Muscle of leg (tissue), 11 donors: ENCODE results near the gene PHB1. TPM values are rescaled to one million over a fixed set of nuclear protein-coding genes. Genes with fewer than 3 reads are reported as not detected.

Experiments used
- DNase-seq: peaks from one replicate; pipeline ENCODE4 v3.0.0; 2013
- H3K27ac ChIP-seq: one replicate; pipeline ENCODE4 v1.5.1; 2013; ENCODE audit warnings: mild to moderate bottlenecking, low read length, control low read depth
- H3K27me3 ChIP-seq: one replicate; pipeline ENCODE4 v1.6.1; 2013; ENCODE audit warnings: low read length; ENCODE audit not compliant: control insufficient read depth, insufficient read depth
- H3K36me3 ChIP-seq: one replicate; pipeline ENCODE4 v1.6.1; 2013; ENCODE audit warnings: low read length; ENCODE audit not compliant: control insufficient read depth, insufficient read depth
- H3K4me1 ChIP-seq: one replicate; pipeline ENCODE4 v1.6.1; 2013; ENCODE audit warnings: low read length; ENCODE audit not compliant: control insufficient read depth, insufficient read depth
- H3K4me3 ChIP-seq: one replicate; pipeline ENCODE4 v1.5.1; 2013; ENCODE audit warnings: low read length, control low read depth
- H3K9me3 ChIP-seq: replicated peaks from 2 replicates; pipeline ENCODE4 v1.6.1; 2013; ENCODE audit warnings: low read depth, low read length; ENCODE audit not compliant: control insufficient read depth
- WGBS: methylation state at CpG from one replicate; pipeline ENCODE4 v1.1.5; 2013; ENCODE audit warnings: missing lambda C conversion rate; ENCODE audit not compliant: insufficient coverage; 5-methylcytosine and 5-hydroxymethylcytosine counted together
- polyA plus RNA-seq, 8 donors: library from polyadenylated mRNA; unstranded; fragments of 120-200 nt; gene quantifications; one replicate each; pipeline versions ENCODE4 v1.2.1 to v1.2.3, GENCODE V29; 2013; ENCODE audit warnings: inconsistent platforms in 1 of 8, low replicate concordance in 1 of 8; ENCODE audit not compliant: insufficient read length in 8 of 8, insufficient read depth in 1 of 8
- total RNA-seq: library from RNA; stranded (reverse); fragments of 120-200 nt; gene quantifications from one replicate; pipeline ENCODE4 v1.2.4, GENCODE V29; 2013

Gene PHB1
- total and polyA plus RNA-seq, 9 donors = 111 to 178 (median 150) TPM

- Histone ChIP-seq H3K4me1 (peaks cover 37% of the 10 kb centered on the region), H3K4me3 (no peak overlapping the region), H3K36me3 (no peaks in the 10 kb centered on the region), H3K27ac (no peak overlapping the region), H3K27me3 (peaks cover 7% of the 10 kb centered on the region), H3K9me3 (no peaks in the 10 kb centered on the region)
- 44% methylated on average over 8 of the region's 9 CpGs for WGBS
- no peak for DNase-seq
Observed at GRCh38 chr17:49442041-49442440, 27.4 kb upstream of the PHB1 start.

GRCh38 chr17:49441578-49441977 lies 26.9 kb upstream of the PHB1 start:
- Histone ChIP-seq H3K9me3 (no peaks in the 10 kb centered on the region), H3K4me3 (no peak overlapping the region), H3K4me1 (peaks cover 37% of the 10 kb centered on the region), H3K27ac (no peak overlapping the region), H3K27me3 (peaks cover 7% of the 10 kb centered on the region), H3K36me3 (no peaks in the 10 kb centered on the region)
- DNase-seq = no peak
- 67% methylated on average over 1 of the region's 4 CpGs for WGBS

GRCh38 chr17:49440581-49440980 lies 25.9 kb upstream of the PHB1 start:
- Histone ChIP-seq H3K4me3 (no peak overlapping the region), H3K27ac (no peak overlapping the region), H3K9me3 (no peaks in the 10 kb centered on the region), H3K36me3 (no peaks in the 10 kb centered on the region), H3K27me3 (peaks cover 4% of the 10 kb centered on the region), H3K4me1 (peaks cover 41% of the 10 kb centered on the region)
- no CpG with 5 or more reads among the region's 1 CpG for WGBS
- no peak for DNase-seq

- Histone ChIP-seq H3K4me1 (peaks cover 47% of the 10 kb centered on the region), H3K27me3 (peaks cover 3% of the 10 kb centered on the region), H3K36me3 (no peaks in the 10 kb centered on the region), H3K9me3 (no peaks in the 10 kb centered on the region), H3K27ac (no peak overlapping the region), H3K4me3 (no peak overlapping the region)
- 42% methylated on average over 6 of the region's 9 CpGs for WGBS
- DNase-seq = no peak
Observed at GRCh38 chr17:49439673-49440571, 25.2 kb upstream of the PHB1 start.

- Histone ChIP-seq H3K4me1 (peaks cover 50% of the 10 kb centered on the region), H3K27me3 (peaks cover 5% of the 10 kb centered on the region), H3K4me3 (no peak overlapping the region), H3K9me3 (no peaks in the 10 kb centered on the region), H3K27ac (no peak overlapping the region), H3K36me3 (no peaks in the 10 kb centered on the region)
- WGBS = 81% methylated on average over 3 of the region's 3 CpGs
- DNase-seq = no peak
Observed at GRCh38 chr17:49439305-49439672, 24.6 kb upstream of the PHB1 start.

GRCh38 chr17:49438436-49439278 lies 24.0 kb upstream of the PHB1 start:
- Histone ChIP-seq H3K9me3 (no peaks in the 10 kb centered on the region), H3K36me3 (no peaks in the 10 kb centered on the region), H3K27me3 (peaks cover 5% of the 10 kb centered on the region), H3K4me3 (no peak overlapping the region), H3K27ac (no peak overlapping the region), H3K4me1 (peaks cover 50% of the 10 kb centered on the region)
- DNase-seq = peak; percentile 60
- WGBS = 6% methylated on average over 22 of the region's 30 CpGs

GRCh38 chr17:49437696-49438435 lies 23.2 kb upstream of the PHB1 start:
- Histone ChIP-seq H3K4me1 (peaks cover 50% of the 10 kb centered on the region), H3K36me3 (no peaks in the 10 kb centered on the region), H3K4me3 (no peak overlapping the region), H3K27me3 (peaks cover 5% of the 10 kb centered on the region), H3K27ac (no peak overlapping the region), H3K9me3 (no peaks in the 10 kb centered on the region)
- DNase-seq = no peak
- 90% methylated on average over 3 of the region's 7 CpGs for WGBS

- Histone ChIP-seq H3K27me3 (peaks cover 5% of the 10 kb centered on the region), H3K4me3 (no peak overlapping the region), H3K27ac (no peak overlapping the region), H3K36me3 (no peaks in the 10 kb centered on the region), H3K4me1 (peaks cover 41% of the 10 kb centered on the region), H3K9me3 (no peaks in the 10 kb centered on the region)
- no peak for DNase-seq
- WGBS = 56% methylated on average over 4 of the region's 4 CpGs
Observed at GRCh38 chr17:49436174-49436573, 21.5 kb upstream of the PHB1 start.

GRCh38 chr17:49435671-49436029 lies 21.0 kb upstream of the PHB1 start:
- no peak for DNase-seq
- Histone ChIP-seq H3K4me1 (peaks cover 39% of the 10 kb centered on the region), H3K27ac (no peak overlapping the region), H3K36me3 (no peaks in the 10 kb centered on the region), H3K4me3 (no peak overlapping the region), H3K9me3 (no peaks in the 10 kb centered on the region), H3K27me3 (peaks cover 5% of the 10 kb centered on the region)
- WGBS = 45% methylated on average over 4 of the region's 4 CpGs
